ENCODE data around the gene GARIN5B.

The GARIN5B gene

GRCh38 chr19:55368701-55369563 lies 5.9 kb upstream of the GARIN5B start:
- DNase-seq: peak; percentile 30

DNA sequence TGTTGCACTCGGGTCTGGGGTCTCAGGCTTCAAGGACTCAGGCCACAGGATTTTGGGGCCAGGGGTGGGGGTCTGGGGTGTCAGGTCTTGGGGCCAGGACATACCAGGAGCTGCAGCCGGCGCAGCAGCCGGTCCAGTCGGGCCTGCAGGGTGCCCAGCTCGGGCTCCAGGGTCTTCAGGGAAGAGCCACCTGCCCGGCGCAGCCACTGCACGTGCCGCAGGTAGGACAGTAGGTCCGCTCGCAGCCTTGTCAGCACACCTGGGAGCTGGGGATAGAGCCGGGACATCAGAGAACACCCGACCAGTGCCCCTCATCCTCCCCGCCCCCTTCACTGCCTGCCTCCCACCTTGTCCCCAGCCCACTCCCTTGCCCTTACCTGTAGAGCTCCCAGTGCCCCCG lies 5.0 kb upstream of the GARIN5B start:
- no peak for DNase-seq

DNA sequence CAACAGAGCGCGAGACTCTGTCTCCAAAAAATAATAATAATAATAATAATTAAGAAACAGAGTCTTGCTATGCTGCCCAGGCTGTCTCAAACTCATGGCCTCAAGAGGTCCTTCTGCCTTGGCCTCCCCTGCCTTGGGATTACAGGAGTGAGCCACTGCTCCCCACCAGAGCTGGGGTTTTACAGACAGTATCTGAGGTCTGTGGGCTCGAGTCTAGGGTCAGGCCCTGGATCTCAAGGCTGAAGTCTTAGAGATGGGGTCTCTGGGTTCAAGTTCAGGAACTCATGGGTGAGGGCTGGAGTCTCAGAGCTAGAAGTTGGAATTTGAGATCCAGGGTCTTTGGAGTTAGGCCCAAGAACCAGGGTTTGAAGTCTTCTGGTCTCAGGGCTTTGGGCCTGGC lies 3.7 kb upstream of the GARIN5B start:
- DNase-seq: no peak

DNA sequence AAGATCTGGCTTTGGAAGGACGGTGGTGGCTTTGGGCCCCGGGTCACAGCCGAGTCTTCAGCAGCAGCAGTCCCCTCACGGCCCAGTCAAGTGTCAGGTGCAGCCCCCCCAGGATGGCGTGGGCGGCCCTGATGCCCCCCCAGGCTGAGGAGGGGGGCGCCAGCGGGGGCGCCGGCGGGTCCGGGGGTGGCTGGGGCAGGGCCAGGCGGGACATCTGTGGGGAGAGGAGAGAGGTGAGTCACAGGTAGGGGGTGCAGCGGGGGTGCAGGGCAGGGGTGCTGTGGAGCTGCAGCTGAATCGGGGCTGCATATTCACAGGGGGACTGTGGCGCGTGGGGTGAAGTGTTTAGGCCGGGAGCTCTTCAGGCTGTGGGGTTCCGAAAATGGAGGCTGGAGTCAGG lies 2.9 kb upstream of the GARIN5B start:
- DNase-seq: no peak

DNA sequence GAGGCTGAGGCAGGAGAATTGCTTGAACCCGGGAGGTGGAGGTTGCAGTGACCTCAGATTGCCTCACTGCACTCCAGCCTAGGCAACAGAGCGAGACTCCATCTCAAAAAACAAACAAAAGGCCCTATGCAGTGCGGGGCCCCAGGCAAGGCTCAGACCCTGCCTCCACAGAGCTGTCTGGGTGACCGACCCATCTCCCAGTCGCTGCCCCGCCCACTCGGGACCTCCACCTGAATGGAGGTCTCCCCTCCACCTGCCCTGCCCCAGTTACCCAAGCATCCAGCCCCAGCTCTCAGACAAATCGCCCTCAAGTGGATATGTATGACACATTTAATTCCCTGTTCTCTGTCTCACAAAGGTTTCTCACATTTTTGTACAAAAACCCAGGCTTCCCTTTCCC lies 2.2 kb upstream of the GARIN5B start:
- no peak for DNase-seq

- DNase-seq: no peak
Observed at GRCh38 chr19:55362174-55362989, 678 bp downstream of the GARIN5B start.

GRCh38 chr19:55360902-55361301 lies 2.2 kb downstream of the GARIN5B start:
- DNase-seq: no peak

GRCh38 chr19:55358943-55359908 lies 3.8 kb downstream of the GARIN5B start:
- DNase-seq: no peak

GRCh38 chr19:55358493-55358892 lies 4.6 kb downstream of the GARIN5B start:
- no peak for DNase-seq

- DNase-seq: no peak
Observed at GRCh38 chr19:55355213-55355821, 7.7 kb downstream of the GARIN5B start.

DNA sequence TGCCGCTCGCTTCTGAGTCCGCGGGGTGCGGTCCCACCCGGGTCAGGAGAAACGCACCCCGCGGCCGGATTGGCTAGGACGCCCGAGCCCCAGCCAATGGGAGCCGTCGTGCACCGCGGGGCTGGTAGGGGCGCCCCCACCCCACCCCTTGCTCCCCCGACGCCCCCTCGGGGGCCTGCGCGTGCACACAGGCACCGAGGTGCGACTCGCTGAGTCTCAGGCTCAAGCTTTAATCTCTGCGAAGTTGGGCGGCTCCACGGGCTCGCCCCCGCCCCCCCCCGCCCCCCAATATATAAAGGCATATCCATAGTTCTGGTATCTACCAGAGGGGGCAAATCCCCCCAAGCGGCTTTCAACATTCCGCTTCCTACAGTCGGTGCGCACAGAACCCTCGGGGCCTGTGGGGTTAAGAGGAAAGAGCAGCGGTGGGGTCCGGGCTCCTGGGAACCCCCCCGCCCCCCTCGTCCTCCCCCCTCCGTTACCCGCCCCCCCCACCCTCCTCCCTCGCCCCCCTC lies 8.3 kb downstream of the GARIN5B start, which contains the start of gene COX6B2:
TSS of gene COX6B2 (minus strand) at position 22 of the 515 bp plus-strand sequence. CDS start 198 bp downstream, outside the sequence.
- DNase-seq: no peak

DNA sequence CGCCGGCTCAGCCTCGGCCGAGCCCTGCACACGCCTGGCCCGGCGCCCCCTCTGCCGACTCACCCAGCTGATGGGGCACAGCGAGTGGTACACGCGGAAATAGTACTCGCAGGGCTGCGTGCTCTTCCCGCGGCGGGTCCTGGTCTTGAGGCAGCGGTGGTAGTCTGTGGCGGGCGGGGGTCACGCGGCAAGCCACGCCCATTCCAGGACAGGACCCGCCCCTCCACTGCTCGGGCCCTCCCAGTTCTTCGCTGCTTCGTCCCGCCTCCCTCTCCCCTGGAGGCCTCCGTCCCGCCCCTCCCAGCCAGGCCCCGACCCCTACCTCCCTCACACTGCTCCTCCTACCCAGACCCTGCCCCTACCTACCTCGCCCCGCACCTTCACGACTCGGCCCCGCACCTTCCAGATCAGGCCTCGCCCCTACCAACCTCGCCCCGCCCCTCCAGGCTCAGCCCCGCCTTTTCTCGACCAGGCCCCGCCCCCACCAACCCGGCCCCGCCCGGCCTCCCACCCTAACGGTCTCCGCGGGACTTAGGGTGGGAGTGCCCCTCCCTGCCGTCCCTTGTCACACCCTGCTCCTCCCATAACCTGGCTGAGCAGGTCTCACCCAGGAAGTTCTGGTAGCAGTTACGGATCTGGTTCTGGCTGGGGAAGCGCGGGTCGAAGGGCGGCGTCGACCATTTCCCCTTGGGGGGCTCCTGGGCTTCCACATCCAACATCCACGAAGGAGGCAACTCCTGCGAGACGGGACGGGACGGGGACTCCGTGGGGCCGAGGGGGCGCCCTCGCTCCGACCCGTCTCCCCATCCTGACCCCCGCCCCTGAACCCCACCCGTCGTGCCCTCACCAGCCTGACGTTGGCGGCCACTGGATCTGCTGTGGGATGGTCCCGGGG lies 9.0 kb downstream of the GARIN5B start:
- DNase-seq: peak; percentile 57

GRCh38 chr19:55353356-55353802 lies 9.7 kb downstream of the GARIN5B start:
- no peak for DNase-seq

GRCh38 chr19:55352549-55353145 lies 10.4 kb downstream of the GARIN5B start:
- DNase-seq: no peak

DNA sequence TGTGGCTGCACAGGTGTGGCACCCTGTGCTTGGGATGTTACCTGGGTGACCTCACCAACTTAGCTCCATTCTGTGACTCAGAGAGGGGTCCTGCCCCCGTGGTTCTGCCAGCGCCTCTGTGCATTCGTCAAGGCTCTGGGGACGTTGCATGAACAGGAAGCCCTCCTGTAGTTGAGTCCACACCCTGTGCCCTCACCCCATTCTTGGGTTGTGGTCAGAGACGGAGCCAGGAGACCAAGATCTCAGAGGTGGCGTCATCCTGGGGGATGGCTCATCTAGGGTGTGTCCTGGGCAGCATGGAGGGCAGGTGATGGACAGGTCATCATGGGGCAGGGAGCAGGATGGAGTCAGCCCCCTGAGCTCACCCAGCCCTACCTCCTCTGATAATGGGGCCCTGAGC lies 11.0 kb downstream of the GARIN5B start:
- no peak for DNase-seq

DNA sequence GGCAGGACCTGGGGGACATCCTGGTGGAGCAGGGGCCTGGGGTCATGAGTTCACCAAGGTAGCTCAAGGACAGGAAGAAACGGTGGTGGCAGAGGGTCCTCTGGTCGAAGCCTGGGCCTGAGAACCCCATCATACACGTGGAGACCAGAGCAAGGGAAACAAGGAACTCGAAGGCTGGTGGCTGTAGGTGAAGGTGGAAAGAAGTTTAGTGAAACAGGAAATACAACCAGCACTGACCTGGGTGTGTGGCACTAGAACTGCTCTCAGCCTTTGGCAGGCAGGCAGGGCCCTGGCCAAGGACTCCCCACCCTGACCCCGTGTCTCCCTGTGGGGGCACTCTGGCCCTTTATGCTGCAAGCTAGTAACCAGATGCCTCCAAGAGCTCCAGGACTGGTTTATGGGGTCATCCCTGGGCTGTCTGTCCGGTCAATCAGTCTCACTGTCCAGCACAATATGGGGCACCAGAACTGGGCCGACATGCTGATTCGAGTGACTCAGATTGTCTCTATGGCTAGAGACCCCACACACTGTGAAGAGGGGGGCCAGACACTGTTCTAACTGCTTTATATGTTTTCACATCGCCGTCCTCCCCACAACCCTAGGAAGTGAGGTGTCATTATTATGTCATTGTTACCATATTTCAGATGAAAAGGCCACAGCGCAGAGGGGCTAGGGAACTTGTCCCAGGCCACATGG lies 12.3 kb downstream of the GARIN5B start:
- DNase-seq: no peak

DNA sequence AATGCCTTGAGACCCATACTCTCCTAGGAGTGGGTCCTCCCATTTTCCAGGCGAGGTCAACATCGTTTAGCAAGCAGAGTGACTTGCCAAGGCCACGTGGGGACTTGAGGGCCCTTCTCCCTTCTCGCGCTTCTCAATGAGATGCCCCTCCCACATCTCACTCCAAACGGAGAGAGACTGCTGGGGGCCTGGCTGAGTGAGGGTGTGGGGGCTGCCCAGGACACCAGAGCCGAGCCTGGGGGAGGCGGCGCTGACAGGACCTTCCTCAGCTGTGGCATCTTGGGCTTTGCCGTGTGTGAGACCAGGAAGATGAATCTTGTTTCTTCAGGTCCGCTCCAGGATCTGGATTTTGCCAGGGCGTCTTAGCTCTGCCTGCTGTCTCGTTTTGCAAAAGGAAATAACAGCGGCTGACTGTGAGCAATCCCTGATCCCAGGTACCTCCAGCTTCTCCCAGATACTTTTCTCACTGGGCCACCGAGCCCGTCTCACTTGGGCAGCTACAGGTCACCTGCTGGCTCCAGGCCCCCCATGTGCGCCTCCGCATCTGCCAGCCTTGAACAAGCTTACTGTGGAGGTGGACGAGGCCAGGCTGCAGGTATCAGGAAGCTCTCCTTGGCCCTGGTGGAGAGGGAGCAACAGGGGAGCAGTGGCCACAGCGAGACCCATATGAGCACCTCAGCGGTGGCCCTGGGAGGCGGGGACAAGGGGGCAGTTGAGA lies 14.6 kb downstream of the GARIN5B start:
- DNase-seq: no peak

DNA sequence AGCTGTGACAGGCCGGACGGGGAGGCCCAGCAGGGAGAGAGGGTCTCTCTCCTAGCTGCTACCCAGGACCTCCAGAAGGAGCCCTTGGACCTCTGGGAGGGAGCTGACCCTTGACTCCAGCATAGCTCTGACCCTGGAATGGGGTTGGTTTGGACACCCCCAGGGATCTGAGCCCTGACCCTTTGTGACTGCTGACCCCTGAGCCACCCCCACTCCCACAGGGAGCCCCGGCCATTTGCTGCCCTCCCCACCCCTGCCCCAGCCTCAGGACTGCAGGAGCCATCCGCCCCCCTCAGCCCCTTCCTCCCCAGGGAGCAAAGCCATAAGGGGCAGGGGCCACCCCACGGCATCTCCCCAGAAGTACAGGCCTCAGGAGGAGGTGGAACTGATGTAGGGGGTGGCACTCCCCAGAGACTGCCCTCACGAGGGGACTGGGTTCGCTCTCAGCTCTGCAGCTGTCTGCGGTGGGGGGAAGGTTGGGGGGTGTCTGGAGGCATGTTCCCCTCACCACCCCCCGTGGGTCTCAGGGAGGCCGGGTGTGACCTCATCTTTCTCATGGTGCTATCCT lies 15.5 kb downstream of the GARIN5B start:
- no peak for DNase-seq
